ENCODE measurements around the gene GRB14. TPM values are rescaled to one million over a fixed set of nuclear protein-coding genes. Genes with fewer than 3 reads are reported as not detected.

Gene GRB14
- total and polyA plus RNA-seq, 5 donors from 2014 or later = 0.69 TPM; not detected in 4

DNA sequence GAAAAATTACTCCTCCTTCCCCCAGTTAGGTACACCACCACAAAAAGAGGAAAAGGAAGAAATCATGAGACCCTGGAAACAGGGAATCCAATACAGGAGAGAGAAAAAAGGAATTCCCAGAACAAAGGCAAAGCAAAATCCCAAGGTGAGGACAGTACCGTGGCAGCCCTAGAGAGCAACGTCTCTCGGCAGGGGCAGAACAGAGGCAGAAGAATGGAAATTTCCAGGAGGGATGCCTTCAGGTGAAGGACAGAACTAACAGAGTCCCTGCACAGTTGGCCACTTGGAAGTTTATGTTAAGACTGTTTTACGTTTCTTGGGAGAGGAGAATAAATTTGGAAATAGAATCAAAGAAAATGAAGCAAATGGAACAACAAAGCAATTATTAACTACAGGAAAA lies 27.7 kb downstream of the GRB14 start:
- Mint-ChIP-seq H3K27ac (no peak overlapping the region), H3K27me3 (no peaks in the 10 kb centered on the region), H3K36me3 (no peaks in the 10 kb centered on the region), H3K4me3 (peak overlapping the region in 1 of 4 donors; percentile 23), H3K4me1 (no peaks in the 10 kb centered on the region), H3K9me3 (peaks cover 2 to 11% (median 5%) of the 10 kb centered on the region in 7 donors)
- Histone ChIP-seq H3K27ac (ENCODE audit: insufficient read depth, low read length, poor library complexity, severe bottlenecking) (no peak overlapping the region), H3K4me3 (ENCODE audit: low read depth, low read length) (no peak overlapping the region), H3K27me3 (ENCODE audit: control insufficient read depth, insufficient read depth, low read length) (no peaks in the 10 kb centered on the region), H3K4me1 (ENCODE audit: control insufficient read depth, insufficient read depth, low read length, poor library complexity, severe bottlenecking) (no peaks in the 10 kb centered on the region), H3K9me3 (ENCODE audit: control insufficient read depth in 2 of 2, low read length in 2 of 2) (peaks cover 0 to 6% of the 10 kb centered on the region in 2 experiments), H3K36me3 (ENCODE audit: control insufficient read depth, insufficient read depth, low read length) (no peaks in the 10 kb centered on the region)
- ATAC-seq (ENCODE audit: low read depth in 2 of 2) (no peak), DNase-seq (no peak)

DNA sequence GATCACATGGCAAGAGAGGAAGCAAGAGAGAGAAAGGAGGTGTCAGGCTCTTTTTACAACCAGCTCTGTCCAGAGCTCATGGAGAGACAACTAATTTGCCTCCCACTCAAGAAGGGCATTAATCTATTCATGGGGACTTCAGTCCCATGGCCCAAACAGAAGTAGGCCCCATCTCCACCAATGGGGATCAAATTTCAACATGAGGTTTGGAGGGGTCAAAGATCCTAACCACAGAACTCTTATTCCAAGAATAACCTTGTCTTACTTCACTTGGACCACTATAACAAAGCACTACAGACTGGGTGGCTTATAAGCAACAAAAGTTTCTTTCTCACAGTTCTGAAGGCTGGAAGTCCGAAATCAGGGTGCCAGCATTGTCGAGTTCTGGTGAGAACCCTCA lies 31.8 kb downstream of the GRB14 start:
- Mint-ChIP-seq H3K9me3 (peaks cover 3 to 11% (median 5%) of the 10 kb centered on the region in 7 donors), H3K27me3 (no peaks in the 10 kb centered on the region), H3K4me3 (no peak overlapping the region), H3K36me3 (no peaks in the 10 kb centered on the region), H3K27ac (no peak overlapping the region), H3K4me1 (no peaks in the 10 kb centered on the region)
- DNase-seq (no peak), ATAC-seq (ENCODE audit: low read depth in 2 of 2) (no peak)
- Histone ChIP-seq H3K4me1 (ENCODE audit: control insufficient read depth, insufficient read depth, low read length, poor library complexity, severe bottlenecking) (no peaks in the 10 kb centered on the region), H3K27ac (ENCODE audit: insufficient read depth, low read length, poor library complexity, severe bottlenecking) (no peak overlapping the region), H3K27me3 (ENCODE audit: control insufficient read depth, insufficient read depth, low read length) (no peaks in the 10 kb centered on the region), H3K9me3 (ENCODE audit: control insufficient read depth in 2 of 2, low read length in 2 of 2) (peaks cover 0 to 6% of the 10 kb centered on the region in 2 experiments), H3K36me3 (ENCODE audit: control insufficient read depth, insufficient read depth, low read length) (no peaks in the 10 kb centered on the region), H3K4me3 (ENCODE audit: low read depth, low read length) (no peak overlapping the region)

DNA sequence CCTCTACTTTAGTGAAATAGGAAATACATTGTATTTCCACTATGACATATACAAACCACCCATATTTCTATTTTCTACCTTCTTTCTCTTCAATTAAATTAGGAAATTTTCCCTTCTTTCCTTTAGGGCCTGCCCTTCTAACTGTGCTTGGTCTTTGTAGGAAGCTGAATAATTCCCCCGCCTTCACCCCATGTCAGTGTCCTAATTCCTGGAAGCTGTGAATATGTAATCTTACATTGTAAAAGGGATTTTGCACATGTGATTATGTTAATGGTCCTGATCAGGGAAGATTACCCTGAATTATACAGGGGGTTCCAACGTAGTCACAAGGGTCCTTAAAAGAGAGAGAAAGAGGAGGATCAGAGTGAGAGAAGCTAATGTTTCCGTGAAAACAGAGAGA lies 40.2 kb downstream of the GRB14 start:
- no peaks in the 10 kb centered on the region for H3K4me1 ChIP-seq (ENCODE audit: control insufficient read depth, insufficient read depth, low read length, poor library complexity, severe bottlenecking)
- no peaks in the 10 kb centered on the region for H3K9me3 ChIP-seq (ENCODE audit: control insufficient read depth in 2 of 2, low read length in 2 of 2)
- H3K4me3 Mint-ChIP-seq = no peak overlapping the region
- no peaks in the 10 kb centered on the region for H3K36me3 Mint-ChIP-seq
- no peaks in the 10 kb centered on the region for H3K27me3 Mint-ChIP-seq
- DNase-seq = no peak
- no peaks in the 10 kb centered on the region for H3K4me1 Mint-ChIP-seq
- no peak overlapping the region for H3K27ac ChIP-seq (ENCODE audit: insufficient read depth, low read length, poor library complexity, severe bottlenecking)
- no peak for ATAC-seq (ENCODE audit: low read depth in 2 of 2)
- H3K27ac Mint-ChIP-seq = no peak overlapping the region
- no peak overlapping the region for H3K4me3 ChIP-seq (ENCODE audit: low read depth, low read length)
- no peaks in the 10 kb centered on the region for H3K27me3 ChIP-seq (ENCODE audit: control insufficient read depth, insufficient read depth, low read length)
- H3K36me3 ChIP-seq (ENCODE audit: control insufficient read depth, insufficient read depth, low read length) = no peaks in the 10 kb centered on the region
- H3K9me3 Mint-ChIP-seq = peaks cover 1 to 6% (median 4%) of the 10 kb centered on the region in 7 donors

DNA sequence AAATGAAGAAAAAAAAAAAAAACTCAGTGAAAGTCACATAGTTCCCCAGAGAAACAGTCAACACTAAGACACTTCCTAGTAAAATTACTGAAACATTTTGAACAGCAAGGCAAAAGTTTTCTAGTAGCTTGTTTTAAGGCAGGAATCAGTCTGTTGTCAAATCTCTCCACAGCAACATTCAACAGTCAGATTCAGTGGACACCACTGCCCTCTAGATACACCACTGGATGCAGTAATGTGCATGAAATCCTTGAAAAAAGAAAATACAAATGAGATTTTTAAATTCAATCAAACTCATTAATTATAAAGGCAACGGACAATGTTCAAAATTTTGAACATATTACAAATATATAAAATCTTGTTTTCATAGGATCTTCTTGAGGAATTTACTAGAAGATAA lies 46.4 kb downstream of the GRB14 start:
- no peaks in the 10 kb centered on the region for H3K27me3 Mint-ChIP-seq
- no peaks in the 10 kb centered on the region for H3K4me1 Mint-ChIP-seq
- H3K27ac ChIP-seq (ENCODE audit: insufficient read depth, low read length, poor library complexity, severe bottlenecking) = no peak overlapping the region
- no peak overlapping the region for H3K27ac Mint-ChIP-seq
- no peaks in the 10 kb centered on the region for H3K27me3 ChIP-seq (ENCODE audit: control insufficient read depth, insufficient read depth, low read length)
- H3K4me3 Mint-ChIP-seq = no peak overlapping the region
- H3K4me3 ChIP-seq (ENCODE audit: low read depth, low read length) = no peak overlapping the region
- H3K36me3 Mint-ChIP-seq = no peaks in the 10 kb centered on the region
- no peak for ATAC-seq (ENCODE audit: low read depth in 2 of 2)
- no peaks in the 10 kb centered on the region for H3K4me1 ChIP-seq (ENCODE audit: control insufficient read depth, insufficient read depth, low read length, poor library complexity, severe bottlenecking)
- peaks cover 0 to 10% (median 0%) of the 10 kb centered on the region in 7 donors for H3K9me3 Mint-ChIP-seq
- no peaks in the 10 kb centered on the region for H3K36me3 ChIP-seq (ENCODE audit: control insufficient read depth, insufficient read depth, low read length)
- H3K9me3 ChIP-seq (ENCODE audit: control insufficient read depth in 2 of 2, low read length in 2 of 2) = no peaks in the 10 kb centered on the region
- no peak for DNase-seq

DNA sequence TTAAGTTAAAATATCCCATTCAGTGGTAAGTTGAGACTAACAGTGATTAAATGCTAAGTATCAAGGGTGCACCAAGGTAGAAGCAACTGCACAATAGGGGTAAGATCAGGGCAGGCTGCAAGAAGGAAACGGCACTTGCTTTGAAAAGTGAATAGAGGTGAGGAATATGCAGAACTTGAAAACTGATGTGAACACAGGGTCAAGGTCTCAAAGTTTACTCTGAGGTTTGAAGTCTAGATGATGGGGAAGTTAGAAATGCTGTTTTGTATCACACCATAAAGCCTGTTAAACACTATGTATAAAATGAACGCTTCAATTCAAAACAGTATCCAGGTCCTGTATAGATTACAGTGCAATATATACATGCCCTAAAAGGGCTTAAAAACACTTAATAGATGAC lies 50.8 kb downstream of the GRB14 start:
- H3K4me1 ChIP-seq (ENCODE audit: control insufficient read depth, insufficient read depth, low read length, poor library complexity, severe bottlenecking) = no peaks in the 10 kb centered on the region
- no peak for DNase-seq

DNA sequence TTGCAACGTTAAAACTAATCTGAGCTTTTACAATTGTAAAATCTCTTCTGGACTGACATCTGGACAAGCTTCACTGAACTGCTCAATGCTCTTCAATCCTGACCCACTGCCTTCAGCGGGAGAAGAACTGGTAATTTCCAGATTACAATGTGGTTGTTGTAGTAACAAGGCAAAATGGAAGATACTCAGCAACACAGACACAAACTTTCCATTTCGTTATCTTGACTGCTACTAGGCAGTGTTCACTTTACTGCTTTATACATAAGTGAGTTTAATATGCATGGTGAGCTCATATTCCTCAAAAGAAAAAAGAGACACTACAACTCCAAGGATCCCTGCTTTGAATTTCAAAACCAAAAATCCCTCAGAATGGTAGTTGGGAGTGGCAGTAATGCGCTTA lies 51.9 kb downstream of the GRB14 start:
- H3K27ac Mint-ChIP-seq = no peak overlapping the region
- H3K4me1 Mint-ChIP-seq = no peaks in the 10 kb centered on the region
- H3K4me3 Mint-ChIP-seq = no peak overlapping the region
- H3K36me3 Mint-ChIP-seq = no peaks in the 10 kb centered on the region
- no peaks in the 10 kb centered on the region for H3K36me3 ChIP-seq (ENCODE audit: control insufficient read depth, insufficient read depth, low read length)
- no peak for DNase-seq
- H3K9me3 Mint-ChIP-seq = peaks cover 0 to 6% (median 0%) of the 10 kb centered on the region in 7 donors
- no peak overlapping the region for H3K4me3 ChIP-seq (ENCODE audit: low read depth, low read length)
- ATAC-seq (ENCODE audit: low read depth in 2 of 2) = no peak
- no peak overlapping the region for H3K27ac ChIP-seq (ENCODE audit: insufficient read depth, low read length, poor library complexity, severe bottlenecking)
- H3K27me3 ChIP-seq (ENCODE audit: control insufficient read depth, insufficient read depth, low read length) = no peaks in the 10 kb centered on the region
- H3K27me3 Mint-ChIP-seq = no peaks in the 10 kb centered on the region
- H3K9me3 ChIP-seq (ENCODE audit: control insufficient read depth in 2 of 2, low read length in 2 of 2) = no peaks in the 10 kb centered on the region
- H3K4me1 ChIP-seq (ENCODE audit: control insufficient read depth, insufficient read depth, low read length, poor library complexity, severe bottlenecking) = no peaks in the 10 kb centered on the region

More for the DNA sequence above, 50.8 kb downstream of the GRB14 start:
- H3K9me3 ChIP-seq (ENCODE audit: control insufficient read depth in 2 of 2, low read length in 2 of 2) = no peaks in the 10 kb centered on the region
- Mint-ChIP-seq H3K4me3 (no peak overlapping the region), H3K4me1 (no peaks in the 10 kb centered on the region), H3K36me3 (no peaks in the 10 kb centered on the region), H3K27ac (no peak overlapping the region), H3K9me3 (peaks cover 0 to 6% (median 0%) of the 10 kb centered on the region in 7 donors), H3K27me3 (no peaks in the 10 kb centered on the region)
- H3K27me3 ChIP-seq (ENCODE audit: control insufficient read depth, insufficient read depth, low read length) = no peaks in the 10 kb centered on the region
- no peak for ATAC-seq (ENCODE audit: low read depth in 2 of 2)
- H3K27ac ChIP-seq (ENCODE audit: insufficient read depth, low read length, poor library complexity, severe bottlenecking) = no peak overlapping the region
- H3K4me3 ChIP-seq (ENCODE audit: low read depth, low read length) = no peak overlapping the region
- H3K36me3 ChIP-seq (ENCODE audit: control insufficient read depth, insufficient read depth, low read length) = no peaks in the 10 kb centered on the region

DNA sequence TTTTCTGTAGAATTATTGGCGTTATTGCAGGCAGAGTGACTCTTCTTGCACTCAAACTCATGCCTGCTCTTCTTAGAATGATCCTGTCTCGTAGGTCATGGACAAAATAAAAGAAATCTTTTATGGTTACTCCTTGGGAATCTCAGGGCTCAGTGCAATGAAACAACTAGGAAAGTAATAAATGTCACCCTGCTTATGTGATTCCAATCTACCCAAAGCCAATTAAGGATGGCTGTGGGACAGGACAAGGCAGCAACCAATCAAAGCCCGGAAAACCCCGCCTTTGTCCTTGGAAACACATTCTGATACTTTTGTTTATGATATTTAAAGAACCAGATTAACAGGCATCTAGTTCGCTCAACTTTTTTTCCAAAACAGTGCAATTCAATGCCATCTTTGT lies 53.0 kb downstream of the GRB14 start:
- Histone ChIP-seq H3K27me3 (ENCODE audit: control insufficient read depth, insufficient read depth, low read length) (no peaks in the 10 kb centered on the region), H3K27ac (ENCODE audit: insufficient read depth, low read length, poor library complexity, severe bottlenecking) (no peak overlapping the region), H3K9me3 (ENCODE audit: control insufficient read depth in 2 of 2, low read length in 2 of 2) (no peaks in the 10 kb centered on the region), H3K4me1 (ENCODE audit: control insufficient read depth, insufficient read depth, low read length, poor library complexity, severe bottlenecking) (no peaks in the 10 kb centered on the region), H3K4me3 (ENCODE audit: low read depth, low read length) (no peak overlapping the region), H3K36me3 (ENCODE audit: control insufficient read depth, insufficient read depth, low read length) (no peaks in the 10 kb centered on the region)
- Mint-ChIP-seq H3K4me3 (no peak overlapping the region), H3K9me3 (peaks cover 0 to 6% (median 0%) of the 10 kb centered on the region in 7 donors), H3K27me3 (no peaks in the 10 kb centered on the region), H3K27ac (no peak overlapping the region), H3K4me1 (no peaks in the 10 kb centered on the region), H3K36me3 (no peaks in the 10 kb centered on the region)
- DNase-seq (no peak), ATAC-seq (ENCODE audit: low read depth in 2 of 2) (no peak)

DNA sequence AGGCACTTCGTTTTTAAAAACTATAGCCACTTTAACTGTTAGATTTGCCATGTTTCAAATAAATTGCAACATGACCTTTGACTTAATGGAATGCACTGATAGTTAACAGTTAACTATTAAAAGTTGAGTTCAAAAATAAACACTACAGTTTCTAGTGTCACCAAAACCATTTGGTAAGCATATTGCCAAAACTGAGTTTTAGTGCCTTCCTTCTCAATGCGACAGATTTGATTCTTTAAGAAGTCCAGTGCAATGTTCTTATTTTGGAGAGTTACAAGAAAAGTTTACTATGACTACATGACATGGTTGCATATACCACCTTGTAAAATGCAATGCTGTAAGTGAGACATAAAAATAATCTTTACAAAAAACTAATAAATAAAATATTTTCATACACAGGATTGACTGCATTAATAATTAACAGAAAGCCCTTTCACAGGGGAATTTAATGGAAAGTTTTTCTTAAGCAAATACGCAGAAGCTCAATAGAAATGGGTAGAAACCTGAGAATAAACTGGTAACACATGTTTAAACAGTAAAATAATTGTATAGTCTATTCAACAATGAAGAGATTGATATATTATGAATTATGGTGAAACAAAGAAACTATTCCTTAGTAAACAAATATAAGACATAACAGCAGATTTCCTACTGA lies 53.8 kb downstream of the GRB14 start:
- Mint-ChIP-seq H3K27me3 (no peaks in the 10 kb centered on the region), H3K4me1 (no peaks in the 10 kb centered on the region), H3K36me3 (no peaks in the 10 kb centered on the region), H3K27ac (no peak overlapping the region), H3K9me3 (peaks cover 0 to 6% (median 0%) of the 10 kb centered on the region in 7 donors), H3K4me3 (no peak overlapping the region)
- DNase-seq = no peak
- Histone ChIP-seq H3K9me3 (ENCODE audit: control insufficient read depth in 2 of 2, low read length in 2 of 2) (no peaks in the 10 kb centered on the region), H3K4me1 (ENCODE audit: control insufficient read depth, insufficient read depth, low read length, poor library complexity, severe bottlenecking) (no peaks in the 10 kb centered on the region), H3K36me3 (ENCODE audit: control insufficient read depth, insufficient read depth, low read length) (no peaks in the 10 kb centered on the region), H3K4me3 (ENCODE audit: low read depth, low read length) (no peak overlapping the region), H3K27me3 (ENCODE audit: control insufficient read depth, insufficient read depth, low read length) (no peaks in the 10 kb centered on the region), H3K27ac (ENCODE audit: insufficient read depth, low read length, poor library complexity, severe bottlenecking) (no peak overlapping the region)
- no peak for ATAC-seq (ENCODE audit: low read depth in 2 of 2)

Measured in CD4-positive, CD25-positive, alpha-beta regulatory T cell (primary cell).